HUES64 (cell line): ENCODE measurements around the gene TMC1.
"Not testable (repeated sequence)": the region's sequence is repeated elsewhere in the genome, so short reads cannot be mapped to it uniquely, and the experiment has no call there.

Source experiments
- H3K27ac ChIP-seq: 2 replicates; pipeline ENCODE4 v1.7.0; 2013; ENCODE audit warnings: low read depth, low read length, inconsistent platforms
- H3K27me3 ChIP-seq: 2 replicates; pipeline ENCODE4 v1.6.1; 2013; ENCODE audit warnings: mild to moderate bottlenecking, low read length; ENCODE audit not compliant: insufficient read depth
- H3K36me3 ChIP-seq: 2 replicates; pipeline ENCODE4 v1.6.1; 2013; ENCODE audit warnings: mild to moderate bottlenecking, low read length; ENCODE audit not compliant: insufficient read depth
- H3K4me1 ChIP-seq: 2 replicates; pipeline ENCODE4 v1.6.1; 2013; ENCODE audit warnings: mild to moderate bottlenecking, low read length, moderate library complexity; ENCODE audit not compliant: insufficient read depth
- H3K4me3 ChIP-seq: 2 replicates; pipeline ENCODE4 v1.5.1; 2013; ENCODE audit warnings: mild to moderate bottlenecking, low read length, moderate library complexity
- H3K9ac ChIP-seq: 2 replicates; pipeline ENCODE4 v1.6.1; 2013; ENCODE audit warnings: mild to moderate bottlenecking, low read depth, low read length
- H3K9me3 ChIP-seq: 2 replicates; pipeline ENCODE4 v1.6.1; 2013; ENCODE audit warnings: low read depth, low read length; ENCODE audit not compliant: insufficient read depth
- WGBS: fragments of 150-250, 120-280 bp; methylation state at CpG from one replicate; pipeline ENCODE4 v1.1.7; 2013; ENCODE audit warnings: missing lambda C conversion rate; 5-methylcytosine and 5-hydroxymethylcytosine counted together

TMC1 gene

DNA sequence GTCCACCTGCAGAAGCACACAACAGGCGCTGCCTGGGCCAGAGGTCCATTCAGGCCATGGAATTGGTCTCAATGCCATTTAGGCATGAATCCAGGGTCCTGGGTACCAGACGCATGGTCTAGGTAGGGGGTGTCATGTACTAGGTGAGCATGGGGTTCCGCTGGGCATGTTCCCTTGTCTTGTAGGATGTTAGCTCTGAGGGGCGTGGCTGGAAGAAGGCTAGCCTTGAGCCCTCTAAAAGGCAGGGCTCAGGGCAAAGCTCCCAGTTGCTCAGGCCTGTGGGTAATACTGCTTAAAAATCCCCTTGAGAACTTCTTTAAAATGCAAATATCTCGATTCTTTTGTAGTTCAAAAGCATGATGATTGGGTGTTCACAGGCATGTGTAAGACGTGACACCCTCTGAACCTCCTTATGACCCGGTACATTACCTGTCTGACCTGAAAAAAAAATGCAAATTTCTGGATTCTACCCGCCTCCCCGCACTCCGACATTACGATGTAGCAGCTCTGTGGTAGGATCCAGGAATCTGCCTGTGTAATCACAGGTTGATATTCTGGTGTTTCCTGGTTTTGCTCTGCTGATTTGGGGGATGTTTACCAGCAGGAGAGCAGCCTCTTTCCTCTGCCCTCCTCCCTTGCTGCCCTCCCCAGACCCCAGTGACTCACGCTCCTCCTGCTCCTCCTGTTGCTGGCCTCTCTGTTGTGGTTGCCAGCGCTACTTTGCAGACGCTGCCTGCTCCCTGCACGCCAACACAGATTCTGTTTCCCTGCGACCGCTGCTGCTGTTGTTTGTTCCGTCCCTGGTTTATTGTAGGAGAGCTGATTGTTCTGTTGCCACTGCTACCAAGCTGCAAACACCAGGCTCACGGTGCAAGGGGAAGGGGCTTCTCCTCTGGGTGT is 5.7 kb downstream of the TMC1 start:
- peaks cover 2% of the 10 kb centered on the region; the same call in 1 of the 2 replicates for H3K9me3 ChIP-seq
- H3K27ac ChIP-seq, result peak overlapping the region; percentile 71
- WGBS, result 20% methylated on average over 19 of the region's 19 CpGs
- H3K4me3 ChIP-seq, result peak overlapping the region; percentile 34
- peaks cover 26% of the 10 kb centered on the region for H3K4me1 ChIP-seq
- H3K36me3 ChIP-seq, result no peaks in the 10 kb centered on the region
- H3K9ac ChIP-seq, result peak overlapping the region; percentile 62
- H3K27me3 ChIP-seq, result no peaks in the 10 kb centered on the region

DNA sequence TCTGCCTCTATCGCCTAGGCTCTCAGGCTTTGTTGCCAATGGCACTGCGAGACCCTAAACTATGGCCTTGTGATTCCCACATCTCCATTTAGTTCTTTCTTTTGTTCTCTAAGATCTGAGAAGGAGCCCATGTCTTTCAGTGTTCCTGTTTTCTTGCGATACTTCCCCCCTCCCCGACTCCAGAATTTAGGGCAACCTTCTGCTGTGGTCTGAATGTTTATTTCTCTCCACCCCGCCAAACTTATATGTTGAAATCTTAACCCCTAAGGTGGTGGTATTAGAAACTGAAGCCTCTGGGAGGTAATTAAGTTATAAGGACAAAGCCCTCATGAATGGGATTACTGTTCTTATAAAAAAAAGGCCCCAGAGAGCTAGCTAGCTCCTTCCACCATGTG is 6.4 kb downstream of the TMC1 start:
- H3K4me3 ChIP-seq, result peak overlapping the region; percentile 34
- H3K36me3 ChIP-seq, result no peaks in the 10 kb centered on the region
- no peaks in the 10 kb centered on the region for H3K27me3 ChIP-seq
- H3K27ac ChIP-seq, result peak overlapping the region; percentile 71
- peaks cover 26% of the 10 kb centered on the region for H3K4me1 ChIP-seq
- H3K9ac ChIP-seq, result peak overlapping the region; percentile 62
- peaks cover 2% of the 10 kb centered on the region; the same call in 1 of the 2 replicates for H3K9me3 ChIP-seq
- 44% methylated on average over 5 of the region's 5 CpGs for WGBS

DNA sequence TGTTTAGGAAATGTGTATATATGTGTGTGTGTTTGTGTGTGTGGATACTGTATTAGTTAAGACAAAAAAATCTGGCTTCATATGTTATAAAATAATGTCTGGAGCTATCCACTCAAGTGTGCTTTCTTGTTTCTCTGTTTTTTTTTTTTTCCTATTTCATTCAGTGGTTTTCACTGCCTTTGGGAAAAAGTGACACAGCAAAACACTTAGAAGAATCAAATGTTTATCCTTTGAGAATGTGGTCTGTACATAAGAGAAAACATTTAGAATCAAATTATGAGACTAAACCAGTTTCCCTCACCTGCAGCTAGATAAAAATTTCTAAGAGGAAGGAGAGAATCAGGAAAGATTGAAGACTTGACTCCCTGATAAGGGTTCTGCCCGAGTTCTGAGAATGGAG is 8.1 kb downstream of the TMC1 start:
- peaks cover 2% of the 10 kb centered on the region; the same call in 1 of the 2 replicates for H3K9me3 ChIP-seq
- 100% methylated on average over 1 of the region's 1 CpG for WGBS
- H3K4me1 ChIP-seq, result peaks cover 26% of the 10 kb centered on the region
- H3K4me3 ChIP-seq, result no peak overlapping the region
- H3K27me3 ChIP-seq, result no peaks in the 10 kb centered on the region
- H3K27ac ChIP-seq, result no peak overlapping the region
- H3K36me3 ChIP-seq, result no peaks in the 10 kb centered on the region
- H3K9ac ChIP-seq, result no peak overlapping the region

DNA sequence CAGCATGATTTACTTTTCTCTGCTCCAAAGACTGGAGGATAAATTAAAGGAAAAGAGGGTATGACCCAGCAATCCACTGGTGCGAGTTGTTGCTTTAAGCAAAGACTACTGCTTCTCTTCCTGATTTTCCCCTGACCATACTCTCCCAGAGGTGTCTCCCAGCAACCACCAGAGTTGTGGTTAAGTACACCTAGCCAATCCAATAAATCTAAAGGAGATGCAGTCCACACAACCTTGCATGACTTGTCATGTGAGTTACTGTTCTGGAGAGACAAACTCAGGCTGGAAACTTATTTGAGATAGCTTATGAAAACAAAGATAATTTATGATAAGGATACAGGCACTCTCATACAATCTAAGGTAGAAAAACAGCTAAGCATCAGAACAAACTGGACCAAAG is 11.9 kb downstream of the TMC1 start:
- Histone ChIP-seq H3K27ac (no peak overlapping the region), H3K36me3 (no peaks in the 10 kb centered on the region), H3K9me3 (peaks cover 10% of the 10 kb centered on the region), H3K4me3 (no peak overlapping the region), H3K9ac (no peak overlapping the region), H3K4me1 (no peaks in the 10 kb centered on the region), H3K27me3 (no peaks in the 10 kb centered on the region)
- WGBS, result 90% methylated on average over 1 of the region's 1 CpG

DNA sequence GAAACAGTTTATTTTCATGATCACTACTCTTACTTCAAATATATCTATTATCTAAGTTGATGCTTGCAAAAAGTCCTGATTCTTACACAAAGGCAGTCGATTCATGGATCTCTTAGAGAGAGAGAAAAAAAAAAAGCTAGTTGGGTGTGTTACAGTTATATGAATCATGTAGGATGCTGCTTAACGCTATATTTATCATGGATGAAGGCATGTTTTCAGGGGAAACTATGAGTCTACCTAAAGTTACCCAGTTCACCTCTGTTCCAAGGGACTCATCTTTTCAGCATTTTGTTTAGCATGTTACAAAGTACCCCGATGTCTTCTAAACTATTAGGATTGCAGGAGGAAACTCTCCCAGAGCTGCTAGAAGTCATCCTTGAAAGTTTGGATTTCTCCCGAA is 13.5 kb downstream of the TMC1 start:
- H3K36me3 ChIP-seq, result no peaks in the 10 kb centered on the region
- 87% methylated on average over 4 of the region's 4 CpGs for WGBS
- H3K27ac ChIP-seq, result no peak overlapping the region
- no peak overlapping the region for H3K9ac ChIP-seq
- H3K4me1 ChIP-seq, result peaks cover 3% of the 10 kb centered on the region; the same call in 1 of the 2 replicates
- no peak overlapping the region for H3K4me3 ChIP-seq
- H3K9me3 ChIP-seq, result peaks cover 10% of the 10 kb centered on the region
- H3K27me3 ChIP-seq, result no peaks in the 10 kb centered on the region

DNA sequence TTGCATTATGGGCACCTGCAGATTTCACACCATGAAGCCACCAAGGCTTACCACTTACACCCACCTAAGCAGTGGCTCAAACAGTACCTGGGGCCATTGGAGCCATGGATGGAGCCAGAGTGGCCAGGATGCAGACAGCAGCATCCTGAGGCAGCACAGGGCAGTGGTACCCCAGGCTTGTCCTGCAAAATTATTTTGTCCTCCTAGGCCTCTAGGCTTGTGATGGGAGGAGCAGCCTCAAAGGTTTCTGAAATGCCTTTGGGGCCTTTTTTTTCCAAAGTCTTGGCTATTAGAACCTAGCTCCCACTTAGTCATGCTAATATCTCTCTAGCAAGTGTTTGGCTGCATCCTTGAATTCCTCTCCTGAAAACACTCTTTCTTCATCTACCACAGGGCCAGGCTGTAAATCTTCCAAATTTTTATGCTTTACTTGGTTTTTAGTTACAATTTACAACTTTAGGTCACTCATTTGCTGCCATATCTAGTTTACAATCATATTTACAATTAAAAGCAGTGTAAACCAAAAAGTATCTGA is 15.7 kb downstream of the TMC1 start:
- no peak overlapping the region for H3K4me3 ChIP-seq
- peaks cover 10% of the 10 kb centered on the region; the same call in 1 of the 2 replicates for H3K4me1 ChIP-seq
- no peak overlapping the region for H3K27ac ChIP-seq
- H3K9ac ChIP-seq, result no peak overlapping the region
- peaks cover 7% of the 10 kb centered on the region for H3K9me3 ChIP-seq
- no peaks in the 10 kb centered on the region for H3K36me3 ChIP-seq
- H3K27me3 ChIP-seq, result no peaks in the 10 kb centered on the region

DNA sequence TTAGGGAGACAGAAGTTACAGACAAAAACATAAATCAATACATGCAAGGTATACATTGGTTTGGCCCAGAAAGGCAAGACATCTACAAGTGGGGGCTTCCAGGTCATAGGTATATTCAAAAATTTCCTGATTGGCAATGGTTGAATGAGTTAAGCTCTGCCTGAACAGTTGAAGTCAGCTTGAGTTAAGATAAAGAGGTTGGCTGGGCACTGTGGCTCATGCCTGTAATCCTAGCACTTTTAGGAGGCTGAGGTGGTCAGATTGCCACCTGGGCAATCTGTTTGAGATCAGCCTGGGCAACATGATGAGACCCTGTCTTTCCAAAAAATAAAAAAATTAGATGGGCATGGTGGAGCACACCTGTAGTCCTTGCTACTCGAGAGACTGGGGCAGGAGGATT is 16.3 kb downstream of the TMC1 start:
- H3K27me3 ChIP-seq, result no peaks in the 10 kb centered on the region
- H3K4me3 ChIP-seq, result no peak overlapping the region
- no peak overlapping the region for H3K9ac ChIP-seq
- no peak overlapping the region for H3K27ac ChIP-seq
- peaks cover 10% of the 10 kb centered on the region; the same call in 1 of the 2 replicates for H3K4me1 ChIP-seq
- H3K36me3 ChIP-seq, result no peaks in the 10 kb centered on the region
- WGBS, result 87% methylated on average over 1 of the region's 1 CpG
- peaks cover 7% of the 10 kb centered on the region for H3K9me3 ChIP-seq

DNA sequence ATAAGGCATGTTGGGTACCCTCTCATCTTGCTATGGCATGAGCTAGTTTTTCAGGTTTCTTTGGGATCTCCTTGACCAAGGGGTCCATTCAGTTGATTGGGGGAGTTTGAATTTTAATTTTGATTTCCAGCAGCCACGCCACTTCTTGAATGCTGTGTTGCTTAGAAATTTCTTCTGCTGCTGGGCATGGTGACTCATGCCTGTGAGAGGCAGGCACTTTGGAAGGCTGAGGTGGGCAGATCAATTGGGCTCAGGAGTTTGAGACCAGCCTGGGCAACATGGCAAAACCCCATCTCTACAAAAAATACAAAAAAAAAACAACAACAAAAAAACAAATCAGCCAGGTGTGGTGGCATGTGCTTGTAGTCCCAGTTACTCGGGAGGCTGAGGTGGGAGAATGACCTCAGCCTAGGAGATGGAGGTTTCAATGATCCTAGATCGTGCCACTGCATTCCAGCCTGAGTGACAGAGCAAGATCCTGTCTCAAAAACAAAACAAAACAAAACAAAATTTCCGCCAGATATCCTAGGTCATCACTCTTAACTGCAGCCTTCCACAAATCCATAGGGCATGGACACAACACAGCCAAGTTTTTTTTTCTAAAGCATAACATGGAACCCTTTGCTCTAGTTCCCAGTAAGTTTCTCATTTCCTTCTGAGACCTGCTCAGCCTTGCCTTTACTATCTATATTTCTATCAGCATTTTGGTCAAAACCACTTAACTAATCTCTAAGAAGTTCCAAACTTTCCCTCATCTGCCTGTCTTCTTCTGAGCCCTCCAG is 17.7 kb downstream of the TMC1 start:
- WGBS, result 93% methylated on average over 4 of the region's 4 CpGs
- no peaks in the 10 kb centered on the region for H3K27me3 ChIP-seq
- no peaks in the 10 kb centered on the region for H3K36me3 ChIP-seq
- H3K4me1 ChIP-seq, result peaks cover 10% of the 10 kb centered on the region; the same call in 1 of the 2 replicates
- H3K9me3 ChIP-seq, result peaks cover 7% of the 10 kb centered on the region
- no peak overlapping the region for H3K9ac ChIP-seq
- no peak overlapping the region for H3K27ac ChIP-seq
- no peak overlapping the region for H3K4me3 ChIP-seq

DNA sequence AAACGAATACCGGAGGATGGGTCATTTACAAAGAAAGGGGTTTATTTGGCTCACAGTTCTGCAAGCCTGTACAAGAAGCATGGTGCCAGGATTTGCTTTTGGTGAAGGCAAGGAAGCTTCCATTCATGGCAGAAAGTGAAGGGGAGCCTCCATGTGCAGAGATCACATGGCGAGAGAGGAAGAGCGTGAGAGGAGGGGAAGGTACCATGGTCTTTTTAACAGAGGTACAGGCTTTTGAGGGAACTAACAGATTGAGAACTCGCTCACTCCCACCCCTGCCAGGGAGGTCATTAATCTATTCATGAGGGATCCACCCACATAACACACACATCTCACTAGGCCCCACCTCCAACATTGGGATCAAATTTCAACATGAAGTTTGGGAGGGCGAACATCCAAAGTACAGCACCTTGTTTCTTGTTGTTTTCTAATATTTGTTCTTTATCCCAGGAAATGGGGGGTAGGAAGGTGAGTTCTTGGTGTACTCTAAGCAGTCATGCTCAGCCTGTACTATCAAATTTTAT is 18.5 kb downstream of the TMC1 start:
- Histone ChIP-seq H3K4me3 (no peak overlapping the region), H3K27ac (no peak overlapping the region), H3K4me1 (peaks cover 10% of the 10 kb centered on the region; the same call in 1 of the 2 replicates), H3K9ac (no peak overlapping the region), H3K36me3 (no peaks in the 10 kb centered on the region), H3K27me3 (no peaks in the 10 kb centered on the region), H3K9me3 (peaks cover 7% of the 10 kb centered on the region)
- WGBS, result 90% methylated on average over 6 of the region's 6 CpGs

DNA sequence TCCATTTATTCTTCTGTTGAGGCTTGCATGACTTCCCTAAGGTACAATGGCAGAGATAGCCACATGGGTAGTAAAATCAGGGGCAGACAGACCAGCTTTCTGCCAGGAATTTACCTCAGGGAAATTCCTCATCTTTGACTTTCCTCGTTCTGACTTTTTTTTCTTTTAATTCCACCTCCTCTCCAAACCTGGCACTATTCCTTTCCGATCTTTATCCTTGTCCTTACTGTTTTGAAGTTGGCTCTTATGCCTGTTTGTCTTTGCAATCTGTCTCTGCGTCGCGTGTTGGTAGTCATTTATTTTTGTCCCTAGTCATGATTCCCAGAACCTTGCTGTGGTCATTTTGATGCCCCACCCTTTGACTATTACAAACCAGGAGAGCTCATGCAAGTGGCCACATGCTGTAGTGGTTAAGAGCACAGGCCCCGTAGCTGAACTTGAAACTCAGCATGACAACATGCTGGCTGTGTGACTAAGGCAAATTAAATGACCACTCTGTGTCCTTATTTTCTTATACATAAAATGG is 19.0 kb downstream of the TMC1 start:
- peaks cover 10% of the 10 kb centered on the region; the same call in 1 of the 2 replicates for H3K4me1 ChIP-seq
- no peak overlapping the region for H3K27ac ChIP-seq
- H3K27me3 ChIP-seq, result no peaks in the 10 kb centered on the region
- no peak overlapping the region for H3K4me3 ChIP-seq
- 66% methylated on average over 6 of the region's 6 CpGs for WGBS
- H3K9ac ChIP-seq, result no peak overlapping the region
- no peaks in the 10 kb centered on the region for H3K36me3 ChIP-seq
- H3K9me3 ChIP-seq, result peaks cover 7% of the 10 kb centered on the region

DNA sequence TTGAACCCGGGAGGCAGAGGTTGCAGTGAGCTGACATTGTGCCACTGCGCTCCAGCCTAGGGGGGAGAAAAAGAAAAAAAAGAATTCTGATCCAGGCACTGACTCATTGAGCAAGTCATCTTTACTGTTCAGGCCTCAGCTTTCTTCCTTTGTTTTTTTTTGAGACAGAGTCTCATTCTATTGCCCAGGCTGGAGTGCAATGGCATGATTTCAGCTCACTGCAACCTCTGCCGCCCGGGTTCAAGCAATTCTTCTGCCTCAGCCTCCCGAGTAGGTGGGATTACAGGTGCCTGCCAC is 21.1 kb downstream of the TMC1 start:
- 95% methylated on average over 5 of the region's 5 CpGs for WGBS
- H3K27me3 ChIP-seq, H3K4me3 ChIP-seq, H3K9ac ChIP-seq, H3K9me3 ChIP-seq, H3K36me3 ChIP-seq, H3K27ac ChIP-seq: not testable (repeated sequence)
- H3K4me1 ChIP-seq, result peaks cover 10% of the 10 kb centered on the region; the same call in 1 of the 2 replicates
